Hypothalamus (tissue), 51 donors: ENCODE data around the gene PROSER3.
"Not testable (repeated sequence)": the region's sequence is repeated elsewhere in the genome, so short reads cannot be mapped to it uniquely, and the experiment has no call there.

Experiments used
- DNase-seq, 51 donors: peaks; one replicate each; lab custom pipeline; 2025; lab: John Stamatoyannopoulos, UW

Gene PROSER3

DNA sequence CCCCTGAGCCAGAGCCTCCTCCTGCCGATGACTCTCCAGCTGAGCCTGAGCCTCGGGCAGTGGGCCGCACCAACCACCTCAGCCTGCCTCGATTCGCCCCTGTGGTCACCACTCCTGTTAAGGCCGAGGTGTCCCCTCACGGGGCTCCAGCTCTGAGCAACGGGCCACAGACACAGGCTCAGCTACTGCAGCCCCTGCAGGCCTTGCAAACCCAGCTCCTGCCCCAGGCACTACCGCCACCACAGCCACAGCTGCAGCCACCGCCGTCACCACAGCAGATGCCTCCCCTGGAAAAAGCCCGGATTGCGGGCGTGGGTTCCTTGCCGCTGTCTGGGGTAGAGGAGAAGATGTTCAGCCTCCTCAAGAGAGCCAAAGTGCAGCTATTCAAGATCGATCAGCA lies 36.6 kb upstream of the PROSER3 start:
- no peak for DNase-seq

GRCh38 chr19:35722461-35722860 lies 35.5 kb upstream of the PROSER3 start:
- no peak for DNase-seq

DNA sequence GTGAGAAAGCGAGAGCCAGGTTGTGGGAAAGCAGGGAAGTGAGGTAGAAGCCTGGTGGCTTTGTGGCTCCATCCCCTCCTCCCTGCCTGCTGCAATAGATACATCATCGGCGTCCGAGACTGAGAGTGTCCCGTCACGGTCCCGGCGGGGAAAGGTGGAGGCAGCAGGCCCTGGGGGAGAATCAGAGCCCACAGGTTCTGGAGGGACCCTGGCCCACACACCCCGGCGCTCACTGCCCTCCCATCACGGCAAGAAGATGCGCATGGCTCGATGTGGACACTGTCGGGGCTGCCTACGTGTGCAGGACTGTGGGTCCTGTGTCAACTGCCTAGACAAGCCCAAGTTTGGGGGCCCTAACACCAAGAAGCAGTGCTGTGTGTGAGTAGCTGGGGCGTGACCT lies 35.1 kb upstream of the PROSER3 start:
- DNase-seq, result no peak

DNA sequence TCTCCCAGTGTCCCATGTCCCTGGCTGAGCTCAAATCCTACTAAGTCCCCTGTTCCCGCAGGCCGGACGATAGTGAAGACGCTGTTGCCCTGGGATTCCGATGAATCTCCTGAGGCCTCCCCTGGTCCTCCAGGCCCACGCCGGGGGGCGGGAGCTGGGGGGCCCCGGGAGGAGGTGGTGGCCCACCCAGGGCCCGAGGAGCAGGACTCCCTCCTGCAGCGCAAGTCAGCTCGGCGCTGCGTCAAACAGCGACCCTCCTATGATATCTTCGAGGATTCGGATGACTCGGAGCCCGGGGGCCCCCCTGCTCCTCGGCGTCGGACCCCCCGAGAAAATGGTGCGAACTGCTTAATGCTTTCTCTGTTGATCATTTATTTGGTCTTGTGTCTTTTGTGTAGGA lies 34.3 kb upstream of the PROSER3 start:
- no peak for DNase-seq

DNA sequence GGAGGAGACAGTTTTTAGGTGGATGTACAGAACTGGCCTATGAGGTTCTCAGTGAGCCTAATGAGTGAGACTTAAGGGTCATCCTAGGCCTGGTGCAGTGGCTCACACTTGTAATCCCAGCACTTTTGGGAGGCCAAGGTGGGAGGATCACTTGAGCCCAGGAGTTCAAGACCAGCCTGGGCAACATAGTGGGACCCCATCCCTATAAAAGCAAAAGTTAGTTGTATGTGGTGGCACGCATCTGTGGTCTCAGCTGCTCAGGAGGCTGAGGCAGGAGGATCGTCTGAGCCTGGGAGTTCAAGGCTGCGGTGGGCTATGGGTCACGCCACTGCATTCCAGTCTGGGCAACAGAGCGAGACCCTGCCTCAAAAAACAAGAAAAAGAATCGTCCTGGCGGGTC lies 33.8 kb upstream of the PROSER3 start:
- DNase-seq, result not testable (repeated sequence)

- DNase-seq, result no peak
These were observed 33.4 kb upstream of the PROSER3 start for GRCh38 chr19:35724560-35724959.

DNA sequence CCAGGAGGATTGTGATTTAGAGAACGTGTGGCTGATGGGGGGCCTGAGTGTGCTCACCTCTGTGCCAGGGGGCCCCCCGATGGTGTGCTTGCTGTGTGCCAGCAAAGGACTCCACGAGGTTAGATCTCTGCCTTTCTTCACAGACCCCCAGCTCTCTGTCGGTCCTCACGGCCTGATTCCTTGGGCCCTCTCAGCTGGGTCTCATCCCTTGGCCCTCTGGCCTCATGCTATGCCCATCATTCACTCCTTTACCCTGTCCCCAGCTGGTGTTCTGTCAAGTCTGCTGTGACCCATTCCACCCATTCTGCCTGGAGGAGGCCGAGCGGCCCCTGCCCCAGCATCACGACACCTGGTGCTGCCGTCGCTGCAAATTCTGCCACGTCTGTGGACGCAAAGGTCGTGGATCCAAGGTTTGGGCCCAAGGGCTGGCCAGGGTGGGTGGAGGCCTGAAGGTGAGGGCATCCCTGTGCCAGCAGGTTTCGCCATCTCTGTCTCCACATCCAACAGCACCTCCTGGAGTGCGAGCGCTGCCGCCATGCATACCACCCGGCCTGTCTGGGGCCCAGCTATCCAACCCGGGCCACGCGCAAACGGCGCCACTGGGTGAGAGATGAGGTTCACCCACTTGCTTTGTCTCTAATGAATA lies 32.6 kb upstream of the PROSER3 start:
- DNase-seq, result no peak

DNA sequence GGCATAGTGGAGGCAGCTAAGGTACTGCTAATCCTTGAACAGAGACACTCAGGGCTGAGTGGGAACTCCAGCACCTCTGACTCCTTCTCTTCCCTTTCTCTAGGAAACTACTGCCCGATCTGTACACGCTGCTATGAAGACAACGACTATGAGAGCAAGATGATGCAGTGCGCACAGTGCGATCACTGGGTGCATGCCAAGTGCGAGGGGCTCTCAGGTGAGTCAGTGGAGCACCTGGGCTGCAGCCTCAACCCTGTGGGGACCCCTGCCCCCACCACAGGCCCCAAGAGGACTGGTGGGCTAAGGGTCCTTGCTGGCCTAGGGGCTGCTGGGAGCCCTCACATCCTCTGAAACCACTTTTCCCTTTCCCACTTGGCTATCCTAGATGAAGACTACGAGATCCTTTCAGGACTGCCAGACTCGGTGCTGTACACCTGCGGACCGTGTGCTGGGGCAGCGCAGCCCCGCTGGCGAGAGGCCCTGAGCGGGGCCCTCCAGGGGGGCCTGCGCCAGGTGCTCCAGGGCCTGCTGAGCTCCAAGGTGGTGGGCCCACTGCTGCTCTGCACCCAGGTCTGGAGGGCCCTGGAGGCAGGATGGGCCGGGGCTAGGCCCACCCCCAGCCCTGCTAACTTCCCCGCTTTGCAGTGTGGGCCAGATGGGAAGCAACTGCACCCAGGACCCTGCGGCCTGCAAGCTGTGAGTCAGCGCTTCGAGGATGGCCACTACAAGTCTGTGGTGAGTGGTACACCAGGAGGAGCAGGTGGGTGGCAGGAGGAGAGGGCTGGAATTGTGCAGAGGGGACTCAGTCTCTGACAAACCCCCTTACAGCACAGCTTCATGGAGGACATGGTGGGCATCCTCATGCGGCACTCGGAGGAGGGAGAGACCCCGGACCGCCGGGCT lies 30.7 kb upstream of the PROSER3 start:
- no peak for DNase-seq

- no peak for DNase-seq
These were observed 29.8 kb upstream of the PROSER3 start for GRCh38 chr19:35727956-35728706.

- DNase-seq, result no peak
These were observed 29.0 kb upstream of the PROSER3 start for GRCh38 chr19:35729021-35729420.

- DNase-seq, result no peak
These were observed 28.2 kb upstream of the PROSER3 start for GRCh38 chr19:35729763-35730162.

DNA sequence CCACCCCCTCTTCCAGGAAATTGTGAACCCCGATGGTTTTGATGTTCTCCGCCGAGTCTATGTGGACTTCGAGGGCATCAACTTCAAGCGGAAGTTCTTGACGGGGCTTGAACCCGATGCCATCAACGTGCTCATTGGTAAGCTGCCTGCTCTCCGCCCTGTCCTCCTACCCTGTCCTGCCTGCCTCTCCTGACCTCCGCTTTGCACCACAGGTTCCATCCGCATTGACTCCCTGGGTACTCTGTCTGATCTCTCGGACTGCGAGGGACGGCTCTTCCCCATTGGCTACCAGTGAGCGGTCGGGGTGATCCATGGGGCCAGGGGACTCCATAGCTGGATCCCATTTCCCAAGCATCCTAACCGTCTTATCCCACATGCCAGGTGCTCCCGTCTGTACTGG lies 27.6 kb upstream of the PROSER3 start:
- DNase-seq, result no peak

DNA sequence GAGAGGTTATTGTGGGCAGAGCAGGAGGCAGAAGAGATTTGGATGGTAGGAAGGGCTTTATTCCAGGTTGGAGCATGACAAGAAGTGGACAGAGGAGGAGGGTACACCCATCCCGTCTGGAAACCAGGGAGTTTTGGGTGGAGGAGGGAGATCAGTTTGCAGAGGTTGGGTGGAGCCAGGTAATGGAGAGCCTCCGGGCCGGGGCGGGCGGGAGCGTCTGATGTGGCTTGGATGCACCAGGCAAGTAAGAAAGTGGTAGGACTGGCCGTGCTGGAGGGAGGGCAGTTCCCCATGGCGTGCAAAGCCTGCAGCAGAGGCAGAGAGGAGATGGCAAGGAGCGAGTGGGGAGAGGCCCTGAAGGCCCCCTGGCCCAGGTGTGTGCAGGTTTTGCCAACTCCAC lies 26.6 kb upstream of the PROSER3 start:
- DNase-seq, result no peak

DNA sequence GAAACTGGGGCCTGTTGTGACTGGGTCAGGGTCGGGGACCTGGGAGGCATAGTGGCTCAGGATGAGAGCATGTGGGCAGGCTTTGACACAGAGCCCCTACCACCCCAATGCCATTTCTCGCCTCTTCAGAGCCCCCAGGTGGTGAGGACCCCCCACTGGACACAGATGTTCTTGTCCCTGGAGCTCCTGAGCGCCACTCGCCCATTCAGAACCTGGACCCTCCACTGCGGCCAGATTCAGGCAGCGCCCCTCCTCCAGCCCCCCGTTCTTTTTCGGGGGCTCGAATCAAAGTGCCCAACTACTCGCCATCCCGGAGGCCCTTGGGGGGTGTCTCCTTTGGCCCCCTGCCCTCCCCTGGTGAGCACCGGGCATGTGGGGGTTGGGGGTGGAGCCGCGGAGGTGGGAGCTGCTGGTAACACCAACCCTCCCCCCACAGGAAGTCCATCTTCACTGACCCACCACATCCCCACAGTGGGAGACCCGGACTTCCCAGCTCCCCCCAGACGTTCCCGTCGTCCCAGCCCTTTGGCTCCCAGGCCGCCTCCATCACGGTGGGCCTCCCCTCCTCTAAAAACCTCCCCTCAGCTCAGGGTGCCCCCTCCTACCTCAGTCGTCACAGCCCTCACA lies 26.1 kb upstream of the PROSER3 start:
- DNase-seq, result no peak

GRCh38 chr19:35732540-35733179 lies 25.3 kb upstream of the PROSER3 start:
- no peak for DNase-seq

DNA sequence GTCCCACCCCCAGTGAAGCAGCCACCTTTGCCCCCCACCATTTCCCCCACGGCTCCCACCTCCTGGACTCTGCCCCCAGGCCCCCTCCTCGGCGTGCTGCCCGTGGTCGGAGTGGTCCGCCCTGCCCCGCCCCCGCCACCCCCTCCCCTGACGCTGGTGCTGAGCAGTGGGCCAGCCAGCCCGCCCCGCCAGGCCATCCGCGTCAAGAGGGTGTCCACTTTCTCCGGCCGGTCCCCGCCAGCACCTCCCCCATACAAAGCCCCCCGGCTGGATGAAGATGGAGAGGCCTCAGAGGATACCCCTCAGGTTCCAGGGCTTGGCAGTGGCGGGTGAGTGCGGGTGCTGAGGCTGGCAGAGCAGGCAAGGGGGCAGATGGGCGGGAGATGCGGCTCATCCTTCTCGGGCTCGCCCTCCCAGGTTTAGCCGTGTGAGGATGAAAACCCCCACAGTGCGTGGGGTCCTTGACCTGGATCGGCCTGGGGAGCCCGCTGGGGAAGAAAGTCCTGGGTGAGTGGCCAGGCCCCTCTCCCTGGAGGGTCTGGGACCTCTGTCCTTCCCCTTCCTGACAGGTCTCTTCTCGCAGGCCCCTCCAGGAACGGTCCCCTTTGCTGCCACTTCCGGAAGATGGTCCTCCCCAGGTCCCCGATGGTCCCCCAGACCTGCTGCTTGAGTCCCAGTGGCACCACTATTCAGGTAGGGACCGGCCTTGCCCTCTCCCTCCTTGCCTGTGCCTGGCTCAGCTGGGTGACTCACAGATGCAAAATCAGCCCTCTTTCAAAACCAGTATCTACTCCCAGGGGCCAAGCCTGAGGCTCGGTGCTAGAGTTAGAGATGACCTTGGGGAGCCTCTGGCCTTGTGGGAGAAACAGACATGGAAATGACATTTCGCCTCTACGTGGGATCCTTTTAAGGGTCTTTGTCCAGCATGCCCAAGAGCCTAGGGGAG lies 24.5 kb upstream of the PROSER3 start:
- DNase-seq, result no peak

GRCh38 chr19:35734273-35734672 lies 23.7 kb upstream of the PROSER3 start:
- DNase-seq, result no peak

GRCh38 chr19:35734889-35735288 lies 23.1 kb upstream of the PROSER3 start:
- DNase-seq, result no peak
